ENCODE results near the gene LRRC10B. TPM values are rescaled to one million over a fixed set of nuclear protein-coding genes. Genes with fewer than 3 reads are reported as not detected.

LRRC10B gene
- total and polyA plus RNA-seq, 2 of the 8 experiments (the other 6 are each of a cell fraction or from before 2014, with no cell fraction given), result 0.47 to 0.71 TPM

DNA sequence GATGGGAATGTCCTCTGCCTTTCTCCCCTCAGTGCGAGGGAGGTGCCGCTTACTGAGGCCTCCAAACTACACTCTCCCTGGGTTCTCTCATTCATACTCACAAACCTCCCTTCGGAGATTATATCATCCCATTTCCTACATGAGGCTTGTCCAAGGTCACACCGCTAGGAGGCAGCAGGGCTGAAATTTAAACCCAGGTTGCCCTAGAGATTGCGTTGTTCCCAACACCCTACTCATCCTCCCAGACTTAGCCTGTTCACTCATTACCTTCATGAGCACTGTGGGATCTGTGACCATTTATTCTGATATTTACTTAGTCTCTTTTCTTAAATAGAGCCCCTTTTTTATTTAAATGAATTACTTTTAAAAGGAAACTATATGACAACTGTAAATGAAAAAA is 47.6 kb upstream of the LRRC10B start:
- H2BK120ac ChIP-seq (replicated peaks; ENCODE audit: low read depth, low read length), result no peak overlapping the region
- no peak overlapping the region for H3K9ac ChIP-seq (replicated peaks in 1 of 4; ENCODE audit: extremely low read depth in 1 of 4, low read depth in 3 of 4, low read length in 3 of 4)
- no peak overlapping the region for H3K4me2 ChIP-seq (ENCODE audit: insufficient read depth in 1 of 2, low read depth in 2 of 2, low read length in 2 of 2)
- no peak overlapping the region for H2BK20ac ChIP-seq (ENCODE audit: low read length)
- H3K9me3 ChIP-seq (ENCODE audit: insufficient read depth in 2 of 2, low read depth in 1 of 2, low read length in 1 of 2), result no peaks in the 10 kb centered on the region
- no peaks in the 10 kb centered on the region; the same call in 1 of the 2 replicates for H3K79me1 ChIP-seq (ENCODE audit: low read depth, low read length)
- no peak overlapping the region for H3K23ac ChIP-seq (ENCODE audit: insufficient read length)
- H3K27me3 ChIP-seq (replicated peaks in 1 of 4; ENCODE audit: control insufficient read depth in 3 of 4, extremely low read depth in 1 of 4, insufficient read depth in 3 of 4, low read length in 3 of 4), result no peaks in the 10 kb centered on the region
- no peak overlapping the region for H3K18ac ChIP-seq (ENCODE audit: extremely low read depth, low read length)
- H4K91ac ChIP-seq (replicated peaks; ENCODE audit: insufficient read length, low read length), result no peak overlapping the region
- H3K23me2 ChIP-seq (ENCODE audit: low read depth, low read length), result no peaks in the 10 kb centered on the region
- FAIRE-seq, result peak; percentile 45
- H3K36me3 ChIP-seq (ENCODE audit: control insufficient read depth in 2 of 4, insufficient read depth in 4 of 4, low read length in 3 of 4), result no peaks in the 10 kb centered on the region
- H3K56ac ChIP-seq (replicated peaks; ENCODE audit: insufficient read length, low read depth, low read length), result no peak overlapping the region
- no peak overlapping the region for H3K14ac ChIP-seq (ENCODE audit: insufficient read length)
- H2BK15ac ChIP-seq (ENCODE audit: low read length), result no peak overlapping the region
- H2AFZ ChIP-seq (ENCODE audit: low read length), result no peak overlapping the region
- TF ChIP-seq RAD21 (IDR thresholded peaks at IDR 0.05 in 1 of 2, conservative IDR thresholded peaks at IDR 0.05 in 1 of 2; ENCODE audit: low read depth in 2 of 2, low read length in 2 of 2), result 0 out of 4 replicates have a peak, but pooled peaks have one; percentile 5 to 27
- TF ChIP-seq POLR2A (IDR thresholded peaks at IDR 0.05; ENCODE audit: control extremely low read depth in 1 of 2, low read depth in 2 of 2, low read length in 2 of 2), result no peak
- TF ChIP-seq PHF8 (conservative IDR thresholded peaks at IDR 0.05; ENCODE audit: low read depth, low read length), result no peak
- TF ChIP-seq CREB1 (IDR thresholded peaks at IDR 0.05), result no peak
- no peak for TF ChIP-seq KDM1A (IDR thresholded peaks at IDR 0.05; ENCODE audit: borderline replicate concordance, low read length)
- TF ChIP-seq, protein P1, sequence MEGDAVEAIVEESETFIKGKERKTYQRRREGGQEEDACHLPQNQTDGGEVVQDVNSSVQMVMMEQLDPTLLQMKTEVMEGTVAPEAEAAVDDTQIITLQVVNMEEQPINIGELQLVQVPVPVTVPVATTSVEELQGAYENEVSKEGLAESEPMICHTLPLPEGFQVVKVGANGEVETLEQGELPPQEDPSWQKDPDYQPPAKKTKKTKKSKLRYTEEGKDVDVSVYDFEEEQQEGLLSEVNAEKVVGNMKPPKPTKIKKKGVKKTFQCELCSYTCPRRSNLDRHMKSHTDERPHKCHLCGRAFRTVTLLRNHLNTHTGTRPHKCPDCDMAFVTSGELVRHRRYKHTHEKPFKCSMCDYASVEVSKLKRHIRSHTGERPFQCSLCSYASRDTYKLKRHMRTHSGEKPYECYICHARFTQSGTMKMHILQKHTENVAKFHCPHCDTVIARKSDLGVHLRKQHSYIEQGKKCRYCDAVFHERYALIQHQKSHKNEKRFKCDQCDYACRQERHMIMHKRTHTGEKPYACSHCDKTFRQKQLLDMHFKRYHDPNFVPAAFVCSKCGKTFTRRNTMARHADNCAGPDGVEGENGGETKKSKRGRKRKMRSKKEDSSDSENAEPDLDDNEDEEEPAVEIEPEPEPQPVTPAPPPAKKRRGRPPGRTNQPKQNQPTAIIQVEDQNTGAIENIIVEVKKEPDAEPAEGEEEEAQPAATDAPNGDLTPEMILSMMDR (IDR thresholded peaks at IDR 0.05; ENCODE audit: control extremely low read depth in 1 of 3, insufficient read depth in 1 of 3, low read depth in 1 of 3, low read length in 3 of 3), result peak; percentile 26 to 47 (median 29); a peak in 3 of 4 replicates
- TF ChIP-seq SRF (IDR thresholded peaks at IDR 0.05; ENCODE audit: low read depth, low read length), result no peak
- TF ChIP-seq HDAC2 (IDR thresholded peaks at IDR 0.05; ENCODE audit: borderline replicate concordance in 1 of 2, low read depth in 2 of 2, low read length in 2 of 2), result no peak
- TF ChIP-seq RFX5 (IDR thresholded peaks at IDR 0.05; ENCODE audit: borderline replicate concordance, low read depth, low read length), result no peak
- no peak for TF ChIP-seq TEAD4 (IDR thresholded peaks at IDR 0.05; ENCODE audit: low read depth, low read length)
- TF ChIP-seq, protein P2, sequence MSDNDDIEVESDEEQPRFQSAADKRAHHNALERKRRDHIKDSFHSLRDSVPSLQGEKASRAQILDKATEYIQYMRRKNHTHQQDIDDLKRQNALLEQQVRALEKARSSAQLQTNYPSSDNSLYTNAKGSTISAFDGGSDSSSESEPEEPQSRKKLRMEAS (IDR thresholded peaks at IDR 0.05), result no peak
- no peaks in the 10 kb centered on the region for H4K20me1 ChIP-seq (replicated peaks in 1 of 2; ENCODE audit: control insufficient read depth in 1 of 2, insufficient read depth in 2 of 2, low read length in 2 of 2)
- no peak overlapping the region for H4K5ac ChIP-seq (ENCODE audit: insufficient read length, low read depth, low read length)
- H3K4ac ChIP-seq (replicated peaks; ENCODE audit: insufficient read length, low read depth, low read length), result no peak overlapping the region
- 86% methylated on average over 5 of the region's 5 CpGs; no CpG with 5 or more reads in 1 of the 2 experiments for WGBS, 2 experiments (ENCODE audit: extremely low coverage in 1 of 2, insufficient coverage in 1 of 2, insufficient read length in 1 of 2, insufficient replicate concordance in 2 of 2, low coverage in 1 of 2, low lambda C conversion rate in 2 of 2, missing lambda C conversion rate in 1 of 2)
- no peak overlapping the region for H3K4me3 ChIP-seq (ENCODE audit: extremely low read depth in 1 of 4, insufficient read depth in 2 of 4, low read depth in 3 of 4, low read length in 4 of 4)
- no peaks in the 10 kb centered on the region for H3K79me2 ChIP-seq (ENCODE audit: control insufficient read depth in 1 of 2, insufficient read depth in 2 of 2, low read length in 2 of 2)
- no peak overlapping the region for H2AK5ac ChIP-seq (ENCODE audit: low read depth, low read length)
- no peak overlapping the region; the same call in 1 of the 2 replicates for H4K8ac ChIP-seq (ENCODE audit: extremely low read depth, insufficient read depth, low read length)
- CTCF ChIA-PET (ENCODE audit: partially characterized antibody), result interaction anchor here (0.9 to 57.8 kb wide), 11 partner anchors 9 to 178 kb away, joined by 3 to 2106 read pairs (median 3); partner anchors contain the start of gene LRRC10B
- H3K4me1 ChIP-seq (replicated peaks in 1 of 4; ENCODE audit: control insufficient read depth in 3 of 4, insufficient read depth in 4 of 4, low read length in 3 of 4), result no peaks in the 10 kb centered on the region
- H3K27ac ChIP-seq (ENCODE audit: low read depth, low read length), result no peak overlapping the region
- H2BK5ac ChIP-seq (ENCODE audit: low read depth, low read length), result no peak overlapping the region
- POLR2A ChIA-PET (ENCODE audit: partially characterized antibody), result interaction anchor here (1.1 to 3.2 kb wide), 2 partner anchors 14 kb away, joined by 3 to 12 read pairs; no protein-coding TSS in a partner anchor
- H2BK12ac ChIP-seq (ENCODE audit: low read depth, low read length), result no peak overlapping the region
- no peak for DNase-seq (ENCODE audit: low read depth in 1 of 2, low spot score in 2 of 2)
